OCI-LY1 (cell line): ENCODE data around the gene ICA1.

Source experiments
- H2AFZ ChIP-seq: fragments of 200-600 bp; sonication (generic), shearing (Covaris generic); 2 replicates; pipeline ENCODE4 v1.6.0; 2014; ENCODE audit warnings: antibody characterized with exemption, mild to moderate bottlenecking, low read length
- H3F3A ChIP-seq: fragments of 200-600 bp; sonication (generic), shearing (Covaris generic); 2 replicates; pipeline ENCODE4 v1.6.0; 2014; ENCODE audit warnings: mild to moderate bottlenecking, antibody characterized with exemption, low read length, moderate library complexity; ENCODE audit not compliant: insufficient read depth
- H3K27ac ChIP-seq: fragments of 200-600 bp; sonication (generic); 2 replicates; pipeline ENCODE4 v1.5.1; 2014; ENCODE audit warnings: low read length, mixed run types, mild to moderate bottlenecking, low read depth; ENCODE audit not compliant: poor library complexity, severe bottlenecking
- H3K27me3 ChIP-seq: fragments of 200-600 bp; sonication (generic); 2 replicates; pipeline ENCODE4 v1.6.0; 2014; ENCODE audit warnings: antibody characterized with exemption, mild to moderate bottlenecking, low read length, moderate library complexity; ENCODE audit not compliant: insufficient read depth
- H3K36me3 ChIP-seq: fragments of 200-600 bp; sonication (generic); 2 replicates; pipeline ENCODE4 v1.6.1; 2014; ENCODE audit warnings: mild to moderate bottlenecking, antibody characterized with exemption, low read length, moderate library complexity, mixed read lengths; ENCODE audit not compliant: insufficient read depth
- H3K4me1 ChIP-seq: fragments of 200-600 bp; sonication (generic); 2 replicates; pipeline ENCODE4 v1.5.1; 2014; ENCODE audit warnings: mild to moderate bottlenecking, low read length, moderate library complexity; ENCODE audit not compliant: insufficient read depth, severe bottlenecking
- H3K4me2 ChIP-seq: fragments of 200-600 bp; sonication (generic), shearing (Covaris generic); 2 replicates; pipeline ENCODE4 v1.6.1; 2014; ENCODE audit warnings: low read length
- H3K4me3 ChIP-seq: fragments of 200-600 bp; sonication (generic); 2 replicates; pipeline ENCODE4 v1.5.1; 2014; ENCODE audit warnings: low read length, low read depth, mild to moderate bottlenecking, mixed read lengths; ENCODE audit not compliant: poor library complexity, severe bottlenecking
- H3K79me2 ChIP-seq: fragments of 200-600 bp; shearing (Covaris generic); 2 replicates; pipeline ENCODE4 v1.6.1; 2016; ENCODE audit warnings: mixed run types, low read length, mixed read lengths; ENCODE audit not compliant: insufficient read depth
- H3K9ac ChIP-seq: fragments of 200-600 bp; sonication (generic), shearing (Covaris generic); 2 replicates; pipeline ENCODE4 v1.6.1; 2014; ENCODE audit warnings: mild to moderate bottlenecking, low read length, mixed read lengths
- H3K9me2 ChIP-seq: fragments of 200-600 bp; sonication (generic), shearing (Covaris generic); 2 replicates; pipeline ENCODE4 v1.6.1; 2014; ENCODE audit warnings: low read depth, mild to moderate bottlenecking, low read length, mixed read lengths
- H3K9me3 ChIP-seq: fragments of 200-600 bp; shearing (Covaris generic); 2 replicates; pipeline ENCODE4 v1.6.1; 2014; ENCODE audit warnings: low read length, mixed read lengths
- H4K20me1 ChIP-seq: fragments of 200-600 bp; sonication (generic), shearing (Covaris generic); 2 replicates; pipeline ENCODE4 v1.6.0; 2016; ENCODE audit warnings: mild to moderate bottlenecking, low read length; ENCODE audit not compliant: insufficient read depth
- CTCF ChIP-seq: fragments of 200-600 bp; sonication (generic), shearing (Covaris generic); IDR thresholded peaks from 2 replicates; pipeline ENCODE4 v1.5.1; 2017; ENCODE audit warnings: mild to moderate bottlenecking, antibody characterized with exemption, low read length, moderate library complexity, mixed read lengths
- EZH2 ChIP-seq: fragments of 200-600 bp; sonication (generic), shearing (Covaris generic); IDR thresholded peaks from 2 replicates; pipeline ENCODE4 v1.8.0; 2017; ENCODE audit warnings: borderline replicate concordance, mixed run types, mild to moderate bottlenecking, antibody characterized with exemption, low read length, moderate library complexity, mixed read lengths

Gene ICA1

GRCh38 chr7:8283968-8284367 lies 22.0 kb upstream of the ICA1 start:
- no peaks in the 10 kb centered on the region for H3K79me2 ChIP-seq
- no peak for TF ChIP-seq CTCF
- no peaks in the 10 kb centered on the region for H3K36me3 ChIP-seq
- H3K4me1 ChIP-seq: no peaks in the 10 kb centered on the region
- H3K4me3 ChIP-seq: no peak overlapping the region
- H2AFZ ChIP-seq: no peak overlapping the region
- no peaks in the 10 kb centered on the region for H3K9me2 ChIP-seq
- H4K20me1 ChIP-seq: no peaks in the 10 kb centered on the region
- H3K27ac ChIP-seq: no peak overlapping the region
- no peaks in the 10 kb centered on the region for H3F3A ChIP-seq
- no peak overlapping the region for H3K9ac ChIP-seq
- H3K27me3 ChIP-seq: no peaks in the 10 kb centered on the region
- H3K4me2 ChIP-seq: no peak overlapping the region
- H3K9me3 ChIP-seq: no peaks in the 10 kb centered on the region

- no peaks in the 10 kb centered on the region for H3K9me2 ChIP-seq
- H2AFZ ChIP-seq: no peak overlapping the region
- no peaks in the 10 kb centered on the region for H3K27me3 ChIP-seq
- no peak overlapping the region for H3K4me3 ChIP-seq
- no peaks in the 10 kb centered on the region for H3K9me3 ChIP-seq
- H3K27ac ChIP-seq: no peak overlapping the region
- H3K4me2 ChIP-seq: no peak overlapping the region
- no peak overlapping the region for H3K9ac ChIP-seq
- no peaks in the 10 kb centered on the region for H3K4me1 ChIP-seq
- H3F3A ChIP-seq: no peaks in the 10 kb centered on the region
- H3K36me3 ChIP-seq: no peaks in the 10 kb centered on the region
- no peak for TF ChIP-seq EZH2
- TF ChIP-seq CTCF: no peak
- no peaks in the 10 kb centered on the region for H3K79me2 ChIP-seq
- no peaks in the 10 kb centered on the region for H4K20me1 ChIP-seq
Measured at GRCh38 chr7:8282871-8283270, 20.9 kb upstream of the ICA1 start.

GRCh38 chr7:8282162-8282561 lies 20.2 kb upstream of the ICA1 start:
- Histone ChIP-seq H3K9ac (no peak overlapping the region), H3K79me2 (no peaks in the 10 kb centered on the region), H3K9me2 (no peaks in the 10 kb centered on the region), H2AFZ (no peak overlapping the region), H3K4me2 (no peak overlapping the region), H4K20me1 (no peaks in the 10 kb centered on the region), H3K4me3 (no peak overlapping the region), H3K9me3 (no peaks in the 10 kb centered on the region), H3K27me3 (no peaks in the 10 kb centered on the region), H3K27ac (no peak overlapping the region), H3K4me1 (no peaks in the 10 kb centered on the region), H3K36me3 (no peaks in the 10 kb centered on the region), H3F3A (no peaks in the 10 kb centered on the region)
- TF ChIP-seq CTCF (no peak), EZH2 (no peak)
